Liver (tissue), 9 donors: ENCODE data around the gene ZKSCAN5. TPM values are rescaled to one million over a fixed set of nuclear protein-coding genes. Genes with fewer than 3 reads are reported as not detected.

Experiments
- DNase-seq: peaks from one replicate; pipeline ENCODE4 v3.0.0-alpha.2; 2017; ENCODE audit warnings: low spot score
- H3K27ac ChIP-seq, 2 donors: one replicate each; pipeline ENCODE4 v1.7.0; 2013; ENCODE audit warnings: inconsistent platforms in 2 of 2, low read length in 2 of 2, control low read depth in 1 of 2, low read depth in 1 of 2, mild to moderate bottlenecking in 1 of 2
- H3K27me3 ChIP-seq, 4 donors: one replicate each; pipeline versions ENCODE4 v1.6.1 to v1.7.0; 2013; ENCODE audit warnings: low read length in 3 of 4, inconsistent platforms in 1 of 4, mild to moderate bottlenecking in 1 of 4, moderate library complexity in 1 of 4; ENCODE audit not compliant: control insufficient read depth in 4 of 4, insufficient read depth in 4 of 4
- H3K36me3 ChIP-seq, 4 donors: one replicate each; pipeline versions ENCODE4 v1.6.1 to v1.7.0; 2013; ENCODE audit warnings: low read length in 3 of 4, mild to moderate bottlenecking in 3 of 4, low read depth in 1 of 4, moderate library complexity in 1 of 4; ENCODE audit not compliant: control insufficient read depth in 4 of 4, insufficient read depth in 3 of 4
- H3K4me1 ChIP-seq, 4 donors: one replicate each; pipeline versions ENCODE4 v1.6.1 to v1.7.0; 2013; ENCODE audit warnings: low read length in 3 of 4, mild to moderate bottlenecking in 3 of 4, moderate library complexity in 1 of 4; ENCODE audit not compliant: control insufficient read depth in 4 of 4, insufficient read depth in 4 of 4
- H3K4me3 ChIP-seq, 3 donors: one replicate each; pipeline versions ENCODE4 v1.6.1 to v1.7.0; 2013; ENCODE audit warnings: low read length in 3 of 3, control low read depth in 1 of 3, low read depth in 1 of 3, mild to moderate bottlenecking in 1 of 3
- H3K9ac ChIP-seq, 2 donors: one replicate each; pipeline ENCODE4 v1.7.0; 2013; ENCODE audit warnings: low read length in 2 of 2, mild to moderate bottlenecking in 2 of 2, moderate library complexity in 2 of 2, control low read depth in 1 of 2, low read depth in 1 of 2
- H3K9me3 ChIP-seq, 4 donors: one replicate each; pipeline versions ENCODE4 v1.6.1 to v1.7.0; 2013; ENCODE audit warnings: low read length in 3 of 4; ENCODE audit not compliant: control insufficient read depth in 4 of 4
- EGR1 ChIP-seq, 2 donors: IDR thresholded peaks; 2 replicates each; pipeline ENCODE4 v1.6.1; 2016 to 2018; ENCODE audit warnings: antibody characterized with exemption in 2 of 2, low read depth in 2 of 2
- FOXA2 ChIP-seq: IDR thresholded peaks from 2 replicates; pipeline ENCODE4 v1.6.1; 2016; ENCODE audit warnings: antibody characterized with exemption
- GABPA ChIP-seq, 2 donors: IDR thresholded peaks in 1 of 2; conservative IDR thresholded peaks in 1 of 2; 2 replicates each; pipeline ENCODE4 v1.6.1; 2016; ENCODE audit warnings: antibody characterized with exemption in 2 of 2, mild to moderate bottlenecking in 1 of 2, moderate library complexity in 1 of 2
- HNF4A ChIP-seq, 2 donors: conservative IDR thresholded peaks; 2 replicates each; pipeline ENCODE4 v1.6.1; 2016; ENCODE audit warnings: antibody characterized with exemption in 2 of 2, mild to moderate bottlenecking in 2 of 2
- NR2F2 ChIP-seq: IDR thresholded peaks from 2 replicates; pipeline ENCODE4 v1.6.1; 2016; ENCODE audit warnings: antibody characterized with exemption
- RAD21 ChIP-seq, 2 donors: IDR thresholded peaks; 2 replicates each; pipeline ENCODE4 v1.6.1; 2016; ENCODE audit warnings: antibody characterized with exemption in 2 of 2, mild to moderate bottlenecking in 2 of 2
- RXRA ChIP-seq, 2 donors: IDR thresholded peaks; 2 replicates each; pipeline ENCODE4 v1.6.1; 2017 to 2018; ENCODE audit warnings: antibody characterized with exemption in 2 of 2, mild to moderate bottlenecking in 1 of 2
- SP1 ChIP-seq: IDR thresholded peaks from 2 replicates; pipeline ENCODE4 v1.6.1; 2018; ENCODE audit warnings: antibody characterized with exemption, mild to moderate bottlenecking
- TAF1 ChIP-seq: conservative IDR thresholded peaks from 2 replicates; pipeline ENCODE4 v1.6.1; 2016; ENCODE audit warnings: antibody characterized with exemption, mild to moderate bottlenecking
- YY1 ChIP-seq: IDR thresholded peaks from 2 replicates; pipeline ENCODE4 v1.6.1; 2016; ENCODE audit warnings: antibody characterized with exemption, mild to moderate bottlenecking
- WGBS: extraction: QIAGEN DNeasy Blood & Tissue Kit; methylation state at CpG from one replicate; pipeline ENCODE4 v1.1.7; 2013; 5-methylcytosine and 5-hydroxymethylcytosine counted together
- polyA plus RNA-seq, 2 donors: library from polyadenylated mRNA; stranded (reverse) in 1 of 2; unstranded in 1 of 2; fragments of 200-250 nt in 1 of 2; fragments of >200 nt in 1 of 2; fragmentation: Nextera tagmentation in 1 of 2; extraction: Ambion mirVana in 1 of 2; gene quantifications; one replicate each; pipeline versions ENCODE4 v1.2.1 to v1.2.3, GENCODE V29; 2013 to 2015
- total RNA-seq, 2 donors: library from RNA; depleted of rRNA; stranded (reverse); fragments of >200 nt; gene quantifications; one replicate each; pipeline ENCODE4 v1.2.3, GENCODE V29; 2014
- TF ChIP-seq, protein P1 (sequence below): IDR thresholded peaks from 2 replicates; pipeline ENCODE4 v1.6.1; 2016; ENCODE audit warnings: antibody characterized with exemption, mild to moderate bottlenecking
- TF ChIP-seq, protein P2 (sequence below): IDR thresholded peaks from 2 replicates; pipeline ENCODE4 v1.6.1; 2016; ENCODE audit warnings: antibody characterized with exemption
- TF ChIP-seq, protein P3 (sequence below): IDR thresholded peaks from 2 replicates; pipeline ENCODE4 v1.6.1; 2016; ENCODE audit warnings: antibody characterized with exemption
- TF ChIP-seq, protein P4 (sequence below): IDR thresholded peaks from 2 replicates; pipeline ENCODE4 v1.6.1; 2016; ENCODE audit warnings: antibody characterized with exemption
- donor health status: healthy.
- donor health status: healthy.
- donor health status: healthy.
- donor health status: healthy.
- donor health status: healthy.

The ZKSCAN5 gene
- total and polyA plus RNA-seq, 4 donors, result 1.7 to 5.4 (median 3.4) TPM

DNA sequence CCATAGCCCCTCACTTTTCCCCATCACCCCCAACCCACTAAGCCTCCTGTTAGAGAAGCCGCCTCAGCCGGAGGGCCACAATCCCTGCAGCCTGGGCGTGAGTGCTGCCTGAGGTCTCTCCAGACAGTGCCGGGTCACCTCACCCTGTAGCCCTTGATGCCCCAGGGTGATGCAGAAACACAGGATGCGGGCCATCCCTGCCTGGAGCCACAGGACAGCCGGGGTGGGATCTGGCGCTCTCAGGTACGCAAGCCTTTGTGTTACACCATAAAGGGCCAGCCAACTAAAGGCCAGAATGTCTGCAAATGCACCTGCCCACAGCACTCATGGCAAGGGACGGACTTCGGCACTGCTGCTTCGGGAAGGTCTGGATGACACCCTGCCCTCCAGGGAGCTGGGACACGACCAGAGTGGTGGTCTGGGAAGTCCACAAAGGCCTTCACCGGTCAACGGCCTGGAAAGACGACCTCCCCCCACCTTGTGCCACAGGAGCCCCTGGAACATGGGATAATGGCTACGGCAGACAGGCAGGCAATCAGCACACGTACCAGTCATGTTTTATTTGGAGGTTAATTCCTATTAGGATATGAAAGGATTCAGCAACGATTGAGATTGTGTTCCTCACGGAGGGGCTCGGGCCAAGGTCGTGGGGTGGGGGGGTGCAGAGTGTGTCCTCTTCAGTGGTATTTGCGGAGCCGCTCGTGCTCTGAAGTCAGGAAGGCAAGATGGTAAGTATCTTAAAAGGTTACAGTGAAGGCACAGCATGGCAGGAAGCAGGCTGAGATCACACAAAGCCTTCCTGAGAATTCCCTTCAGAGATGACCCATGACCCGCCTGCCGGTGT, 46.6 kb upstream of the ZKSCAN5 start:
- Histone ChIP-seq H3K9me3 (no peaks in the 10 kb centered on the region), H3K4me1 (peaks cover 0 to 3% (median 0%) of the 10 kb centered on the region in 4 donors), H3K27ac (no peak overlapping the region), H3K27me3 (no peaks in the 10 kb centered on the region), H3K9ac (no peak overlapping the region), H3K36me3 (peaks cover 27 to 65% (median 37%) of the 10 kb centered on the region in 4 donors), H3K4me3 (no peak overlapping the region)
- WGBS, result 86% methylated on average over 26 of the region's 26 CpGs
- TF ChIP-seq, protein P1, sequence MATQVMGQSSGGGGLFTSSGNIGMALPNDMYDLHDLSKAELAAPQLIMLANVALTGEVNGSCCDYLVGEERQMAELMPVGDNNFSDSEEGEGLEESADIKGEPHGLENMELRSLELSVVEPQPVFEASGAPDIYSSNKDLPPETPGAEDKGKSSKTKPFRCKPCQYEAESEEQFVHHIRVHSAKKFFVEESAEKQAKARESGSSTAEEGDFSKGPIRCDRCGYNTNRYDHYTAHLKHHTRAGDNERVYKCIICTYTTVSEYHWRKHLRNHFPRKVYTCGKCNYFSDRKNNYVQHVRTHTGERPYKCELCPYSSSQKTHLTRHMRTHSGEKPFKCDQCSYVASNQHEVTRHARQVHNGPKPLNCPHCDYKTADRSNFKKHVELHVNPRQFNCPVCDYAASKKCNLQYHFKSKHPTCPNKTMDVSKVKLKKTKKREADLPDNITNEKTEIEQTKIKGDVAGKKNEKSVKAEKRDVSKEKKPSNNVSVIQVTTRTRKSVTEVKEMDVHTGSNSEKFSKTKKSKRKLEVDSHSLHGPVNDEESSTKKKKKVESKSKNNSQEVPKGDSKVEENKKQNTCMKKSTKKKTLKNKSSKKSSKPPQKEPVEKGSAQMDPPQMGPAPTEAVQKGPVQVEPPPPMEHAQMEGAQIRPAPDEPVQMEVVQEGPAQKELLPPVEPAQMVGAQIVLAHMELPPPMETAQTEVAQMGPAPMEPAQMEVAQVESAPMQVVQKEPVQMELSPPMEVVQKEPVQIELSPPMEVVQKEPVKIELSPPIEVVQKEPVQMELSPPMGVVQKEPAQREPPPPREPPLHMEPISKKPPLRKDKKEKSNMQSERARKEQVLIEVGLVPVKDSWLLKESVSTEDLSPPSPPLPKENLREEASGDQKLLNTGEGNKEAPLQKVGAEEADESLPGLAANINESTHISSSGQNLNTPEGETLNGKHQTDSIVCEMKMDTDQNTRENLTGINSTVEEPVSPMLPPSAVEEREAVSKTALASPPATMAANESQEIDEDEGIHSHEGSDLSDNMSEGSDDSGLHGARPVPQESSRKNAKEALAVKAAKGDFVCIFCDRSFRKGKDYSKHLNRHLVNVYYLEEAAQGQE, result no peak
- TF ChIP-seq FOXA2, result no peak
- no peak for TF ChIP-seq HNF4A (conservative IDR thresholded peaks at IDR 0.05)
- no peak for TF ChIP-seq RAD21 (IDR thresholded peaks at IDR 0.05)
- TF ChIP-seq RXRA (IDR thresholded peaks at IDR 0.05), result no peak
- TF ChIP-seq NR2F2, result no peak
- no peak for TF ChIP-seq EGR1 (IDR thresholded peaks at IDR 0.05; ENCODE audit: low read depth in 2 of 2)
- no peak for TF ChIP-seq YY1
- TF ChIP-seq, protein P2, sequence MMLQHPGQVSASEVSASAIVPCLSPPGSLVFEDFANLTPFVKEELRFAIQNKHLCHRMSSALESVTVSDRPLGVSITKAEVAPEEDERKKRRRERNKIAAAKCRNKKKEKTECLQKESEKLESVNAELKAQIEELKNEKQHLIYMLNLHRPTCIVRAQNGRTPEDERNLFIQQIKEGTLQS, result no peak
- DNase-seq, result no peak

DNA sequence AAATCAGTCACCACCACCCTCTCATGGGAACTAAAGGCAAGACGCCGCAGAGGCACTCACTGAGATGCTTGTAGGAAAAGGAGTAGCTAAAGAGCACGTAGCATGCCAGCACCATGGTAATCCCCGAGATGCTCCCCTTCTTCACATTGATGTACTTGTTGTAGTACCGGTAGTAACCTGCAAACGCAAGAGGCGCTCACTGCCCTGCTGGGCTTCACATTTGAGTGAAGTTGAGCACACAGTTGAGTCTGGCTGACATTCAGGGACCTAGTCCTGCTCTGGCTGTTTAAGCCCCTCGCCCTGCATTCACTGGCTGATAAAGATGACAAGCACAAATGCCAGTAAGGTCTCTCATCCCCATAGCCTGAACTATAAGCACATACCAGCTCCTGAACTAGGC, 45.4 kb upstream of the ZKSCAN5 start:
- no peak for DNase-seq
- H3K4me1 ChIP-seq, result peaks cover 0 to 8% (median 4%) of the 10 kb centered on the region in 4 donors
- H3K9me3 ChIP-seq, result no peaks in the 10 kb centered on the region
- no peaks in the 10 kb centered on the region for H3K27me3 ChIP-seq
- H3K4me3 ChIP-seq, result no peak overlapping the region
- TF ChIP-seq RAD21 (IDR thresholded peaks at IDR 0.05) (peak in 1 of 2 donors; percentile 39), RXRA (IDR thresholded peaks at IDR 0.05) (no peak)
- H3K36me3 ChIP-seq, result peaks cover 20 to 59% (median 33%) of the 10 kb centered on the region in 4 donors
- H3K27ac ChIP-seq, result no peak overlapping the region
- 96% methylated on average over 8 of the region's 8 CpGs for WGBS
- H3K9ac ChIP-seq, result no peak overlapping the region

DNA sequence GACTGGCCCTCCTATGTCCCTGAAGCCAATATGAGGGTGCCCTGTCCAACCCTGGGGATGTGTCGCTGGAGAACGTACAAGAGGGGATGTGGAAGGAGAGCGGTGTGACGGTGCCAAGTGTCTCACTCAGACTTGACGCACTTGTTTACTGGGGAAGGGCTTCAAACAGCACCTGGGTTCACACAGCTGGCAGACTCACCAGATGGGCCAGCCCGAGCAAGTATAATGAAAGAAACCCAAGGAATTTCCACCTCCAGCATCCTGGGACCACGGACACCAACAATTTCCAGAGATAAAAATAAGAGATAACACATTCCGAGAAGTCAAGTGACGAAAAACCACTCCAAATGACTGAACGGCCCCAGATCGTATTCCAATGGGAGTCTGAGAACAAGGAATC, 43.8 kb upstream of the ZKSCAN5 start:
- WGBS, result 94% methylated on average over 11 of the region's 11 CpGs
- Histone ChIP-seq H3K27ac (no peak overlapping the region), H3K4me3 (no peak overlapping the region), H3K9me3 (no peaks in the 10 kb centered on the region), H3K36me3 (peaks cover 17 to 51% (median 29%) of the 10 kb centered on the region in 4 donors), H3K4me1 (peaks cover 3 to 21% (median 14%) of the 10 kb centered on the region in 4 donors), H3K27me3 (no peaks in the 10 kb centered on the region), H3K9ac (no peak overlapping the region)
- DNase-seq, result no peak
- TF ChIP-seq YY1, result no peak
- TF ChIP-seq SP1, result no peak
- no peak for TF ChIP-seq NR2F2
- TF ChIP-seq, protein P2, result no peak
- no peak for TF ChIP-seq EGR1 (IDR thresholded peaks at IDR 0.05; ENCODE audit: low read depth in 2 of 2)
- no peak for TF ChIP-seq GABPA (IDR thresholded peaks at IDR 0.05 in 1 of 2, conservative IDR thresholded peaks at IDR 0.05 in 1 of 2)
- no peak for TF ChIP-seq HNF4A (conservative IDR thresholded peaks at IDR 0.05)
- TF ChIP-seq, protein P3, sequence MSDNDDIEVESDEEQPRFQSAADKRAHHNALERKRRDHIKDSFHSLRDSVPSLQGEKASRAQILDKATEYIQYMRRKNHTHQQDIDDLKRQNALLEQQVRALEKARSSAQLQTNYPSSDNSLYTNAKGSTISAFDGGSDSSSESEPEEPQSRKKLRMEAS, result no peak
- no peak for TF ChIP-seq RXRA (IDR thresholded peaks at IDR 0.05)
- TF ChIP-seq, protein P4, sequence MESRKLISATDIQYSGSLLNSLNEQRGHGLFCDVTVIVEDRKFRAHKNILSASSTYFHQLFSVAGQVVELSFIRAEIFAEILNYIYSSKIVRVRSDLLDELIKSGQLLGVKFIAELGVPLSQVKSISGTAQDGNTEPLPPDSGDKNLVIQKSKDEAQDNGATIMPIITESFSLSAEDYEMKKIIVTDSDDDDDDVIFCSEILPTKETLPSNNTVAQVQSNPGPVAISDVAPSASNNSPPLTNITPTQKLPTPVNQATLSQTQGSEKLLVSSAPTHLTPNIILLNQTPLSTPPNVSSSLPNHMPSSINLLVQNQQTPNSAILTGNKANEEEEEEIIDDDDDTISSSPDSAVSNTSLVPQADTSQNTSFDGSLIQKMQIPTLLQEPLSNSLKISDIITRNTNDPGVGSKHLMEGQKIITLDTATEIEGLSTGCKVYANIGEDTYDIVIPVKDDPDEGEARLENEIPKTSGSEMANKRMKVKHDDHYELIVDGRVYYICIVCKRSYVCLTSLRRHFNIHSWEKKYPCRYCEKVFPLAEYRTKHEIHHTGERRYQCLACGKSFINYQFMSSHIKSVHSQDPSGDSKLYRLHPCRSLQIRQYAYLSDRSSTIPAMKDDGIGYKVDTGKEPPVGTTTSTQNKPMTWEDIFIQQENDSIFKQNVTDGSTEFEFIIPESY, result no peak
- no peak for TF ChIP-seq TAF1
